ENCODE data around the gene TNS1. TPM values are rescaled to one million over a fixed set of nuclear protein-coding genes. Genes with fewer than 3 reads are reported as not detected.

TNS1 gene
- total RNA-seq, 1 experiment from 2014 or later: 1.5 TPM

GRCh38 chr2:217886091-217886490 lies 116.7 kb downstream of the TNS1 start:
- BruUV-seq (replicated peaks): no TSS peak
- ATAC-seq (no peak), DNase-seq (no peak)
- H2AFZ ChIP-seq (ENCODE audit: low read length): no peak overlapping the region
- CTCF ChIA-PET: interaction anchor here (1.1 kb wide), 1 partner anchor 97 kb away, joined by 4 read pairs; no protein-coding TSS in a partner anchor
- peaks cover 40% of the 10 kb centered on the region for H3K27me3 ChIP-seq (ENCODE audit: low read length)
- H3K79me2 ChIP-seq (ENCODE audit: low read length): no peaks in the 10 kb centered on the region
- intact Hi-C loops (cut with micrococcal nuclease): loop anchor here (1.0 kb wide), 2 partner anchors 97 to 101 kb away; no protein-coding TSS in a partner anchor
- no peaks in the 10 kb centered on the region for H3F3A ChIP-seq (ENCODE audit: low read length, unreplicated experiment)
- H3K9me3 ChIP-seq (ENCODE audit: low read length): no peaks in the 10 kb centered on the region
- no peak overlapping the region for H3K27ac ChIP-seq (ENCODE audit: low read length)
- no peaks in the 10 kb centered on the region for H3K36me3 ChIP-seq (ENCODE audit: low read depth, low read length)
- no peaks in the 10 kb centered on the region for H4K20me1 ChIP-seq (ENCODE audit: low read length)
- no peaks in the 10 kb centered on the region for H3K4me1 ChIP-seq (ENCODE audit: insufficient read depth, low read length)
- H3K9me2 ChIP-seq (replicated peaks; ENCODE audit: low read length): no peaks in the 10 kb centered on the region
- POLR2A ChIA-PET (ENCODE audit: unreplicated experiment): no interaction called here
- no peak for TF ChIP-seq CTCF (conservative IDR thresholded peaks at IDR 0.05; ENCODE audit: low read depth, low read length)
- TF ChIP-seq EZH2 (IDR thresholded peaks at IDR 0.05; ENCODE audit: low read length, unreplicated experiment): no peak
- no peak for TF ChIP-seq EZH2phosphoT487 (IDR thresholded peaks at IDR 0.05; ENCODE audit: borderline replicate concordance, low read length)
- no peak overlapping the region for H3K4me3 ChIP-seq (ENCODE audit: low read length)
- no peak overlapping the region for H3K4me2 ChIP-seq (ENCODE audit: low read length)
- no peak overlapping the region for H3K9ac ChIP-seq (ENCODE audit: low read length)

- ATAC-seq (no peak), DNase-seq (no peak)
- Histone ChIP-seq H4K20me1 (ENCODE audit: low read length) (no peaks in the 10 kb centered on the region), H3K4me1 (ENCODE audit: insufficient read depth, low read length) (no peaks in the 10 kb centered on the region), H3K9me3 (ENCODE audit: low read length) (no peaks in the 10 kb centered on the region), H3K4me2 (ENCODE audit: low read length) (no peak overlapping the region), H3K36me3 (ENCODE audit: low read depth, low read length) (no peaks in the 10 kb centered on the region), H3K9me2 (replicated peaks; ENCODE audit: low read length) (no peaks in the 10 kb centered on the region), H3K4me3 (ENCODE audit: low read length) (no peak overlapping the region), H3K79me2 (ENCODE audit: low read length) (no peaks in the 10 kb centered on the region), H3F3A (ENCODE audit: low read length, unreplicated experiment) (no peaks in the 10 kb centered on the region), H3K27ac (ENCODE audit: low read length) (no peak overlapping the region), H3K9ac (ENCODE audit: low read length) (no peak overlapping the region), H3K27me3 (ENCODE audit: low read length) (peaks cover 49% of the 10 kb centered on the region), H2AFZ (ENCODE audit: low read length) (no peak overlapping the region)
- no TSS peak for BruUV-seq (replicated peaks)
- CTCF ChIA-PET: no interaction called here
- POLR2A ChIA-PET (ENCODE audit: unreplicated experiment): no interaction called here
- TF ChIP-seq CTCF (conservative IDR thresholded peaks at IDR 0.05; ENCODE audit: low read depth, low read length) (no peak), EZH2phosphoT487 (IDR thresholded peaks at IDR 0.05; ENCODE audit: borderline replicate concordance, low read length) (no peak), EZH2 (IDR thresholded peaks at IDR 0.05; ENCODE audit: low read length, unreplicated experiment) (no peak)
- intact Hi-C loops (cut with micrococcal nuclease): no loop called here
Measured at GRCh38 chr2:217884985-217885384, 117.8 kb downstream of the TNS1 start.

- no peak for ATAC-seq
- Histone ChIP-seq H3K9me3 (ENCODE audit: low read length) (no peaks in the 10 kb centered on the region), H3K4me2 (ENCODE audit: low read length) (no peak overlapping the region), H3K27me3 (ENCODE audit: low read length) (peaks cover 85% of the 10 kb centered on the region), H3K79me2 (ENCODE audit: low read length) (no peaks in the 10 kb centered on the region), H3K27ac (ENCODE audit: low read length) (no peak overlapping the region), H3K9ac (ENCODE audit: low read length) (no peak overlapping the region), H3K4me3 (ENCODE audit: low read length) (no peak overlapping the region), H3F3A (ENCODE audit: low read length, unreplicated experiment) (no peaks in the 10 kb centered on the region), H3K36me3 (ENCODE audit: low read depth, low read length) (no peaks in the 10 kb centered on the region), H3K9me2 (replicated peaks; ENCODE audit: low read length) (no peaks in the 10 kb centered on the region), H4K20me1 (ENCODE audit: low read length) (no peaks in the 10 kb centered on the region), H3K4me1 (ENCODE audit: insufficient read depth, low read length) (no peaks in the 10 kb centered on the region), H2AFZ (ENCODE audit: low read length) (no peak overlapping the region)
- BruUV-seq (replicated peaks): no TSS peak
- ChIA-PET CTCF (no interaction called here), POLR2A (ENCODE audit: unreplicated experiment) (no interaction called here)
- DNase-seq: no peak
- no peak for TF ChIP-seq EZH2 (IDR thresholded peaks at IDR 0.05; ENCODE audit: low read length, unreplicated experiment)
- no peak for TF ChIP-seq CTCF (conservative IDR thresholded peaks at IDR 0.05; ENCODE audit: low read depth, low read length)
- TF ChIP-seq EZH2phosphoT487 (IDR thresholded peaks at IDR 0.05; ENCODE audit: borderline replicate concordance, low read length): no peak
- intact Hi-C loops (cut with micrococcal nuclease): no loop called here
Measured at GRCh38 chr2:217880891-217881290, 121.9 kb downstream of the TNS1 start.
